HEK293 (cell line): ENCODE results near the gene NEK10.

ENCODE experiments used
- CTCF ChIA-PET: fragments of 350-600 bp; formaldehyde crosslinking; extraction: SDS; loops from one replicate; lab custom pipeline; 2021; ENCODE audit warnings: antibody characterized with exemption; lab: Yijun Ruan, JAX
- POLR2A ChIA-PET: fragments of 300-600 bp; formaldehyde crosslinking; extraction: SDS; loops from one replicate; lab custom pipeline; 2020; ENCODE audit warnings: antibody characterized with exemption, inconsistent platforms; lab: Yijun Ruan, JAX
- H3K27ac ChIP-seq: fragments of 200-500 bp; sonication (Bioruptor generic); 2 replicates; pipeline ENCODE4 v1.5.1; 2014; ENCODE audit warnings: low read depth, low read length, control low read depth, inconsistent platforms; ENCODE audit errors: extremely low read depth
- H3K36me3 ChIP-seq, 2 experiments: fragments of 200-500 bp in 1 of 2; sonication (Bioruptor generic) in 1 of 2; 1 replicate in 1 of 2; 2 replicates in 1 of 2; pipeline ENCODE4 v1.5.1; 2014 to 2017; ENCODE audit warnings: inconsistent platforms in 2 of 2, low read length in 2 of 2; ENCODE audit not compliant: control insufficient read depth in 2 of 2, insufficient read depth in 1 of 2
- H3K4me1 ChIP-seq: fragments of 200-500 bp; sonication (Bioruptor generic); 2 replicates; pipeline ENCODE4 v1.5.1; 2014; ENCODE audit warnings: mild to moderate bottlenecking, low read length, inconsistent platforms; ENCODE audit not compliant: control insufficient read depth, insufficient read depth
- H3K4me3 ChIP-seq: 2 replicates; pipeline ENCODE4 v1.5.1; 2011; ENCODE audit warnings: low read depth, mild to moderate bottlenecking, control low read depth, low read length, moderate library complexity
- H3K9me3 ChIP-seq: fragments of 200-500 bp; sonication (Bioruptor generic); 2 replicates; pipeline ENCODE4 v1.5.1; 2014; ENCODE audit warnings: low read depth, low read length, inconsistent platforms; ENCODE audit not compliant: control insufficient read depth, insufficient read depth
- GLI2 ChIP-seq: fragments of 450-650 bp; formaldehyde crosslinking; IDR thresholded peaks from 2 replicates; pipeline ENCODE4; 2017; ENCODE audit warnings: missing biosample characterization, missing genetic modification characterization, low read depth, borderline replicate concordance
- IKZF3 ChIP-seq: fragments of 450-650 bp; IDR thresholded peaks from 2 replicates; pipeline ENCODE4 v1.5.0; 2018; ENCODE audit warnings: missing biosample characterization, mild to moderate bottlenecking, missing genetic modification characterization, moderate library complexity
- KLF1 ChIP-seq: fragments of 450-650 bp; formaldehyde crosslinking; IDR thresholded peaks from 2 replicates; pipeline ENCODE4 v1.5.1; 2016; ENCODE audit warnings: missing biosample characterization, missing genetic modification characterization
- OSR2 ChIP-seq: fragments of 450-650 bp; formaldehyde crosslinking; IDR thresholded peaks from 2 replicates; pipeline ENCODE4 v1.5.1; 2016; ENCODE audit warnings: missing biosample characterization, missing genetic modification characterization
- SALL2 ChIP-seq: fragments of 450-650 bp; formaldehyde crosslinking; IDR thresholded peaks from 2 replicates; pipeline ENCODE4 v1.5.0; 2017; ENCODE audit warnings: missing biosample characterization, mild to moderate bottlenecking, missing genetic modification characterization, borderline replicate concordance
- SP7 ChIP-seq: fragments of 450-650 bp; formaldehyde crosslinking; IDR thresholded peaks from 2 replicates; pipeline ENCODE4 v1.5.1; 2016; ENCODE audit warnings: missing biosample characterization, missing genetic modification characterization
- ZNF132 ChIP-seq: fragments of 450-650 bp; formaldehyde crosslinking; IDR thresholded peaks from 2 replicates; pipeline ENCODE4 v1.5.1; 2017; ENCODE audit warnings: missing biosample characterization, missing genetic modification characterization, borderline replicate concordance
- ZNF175 ChIP-seq: fragments of 450-650 bp; formaldehyde crosslinking; IDR thresholded peaks from 2 replicates; pipeline ENCODE4 v1.5.1; 2016; ENCODE audit warnings: missing biosample characterization, missing genetic modification characterization
- ZNF292 ChIP-seq: fragments of 450-650 bp; formaldehyde crosslinking; IDR thresholded peaks from 2 replicates; pipeline ENCODE4 v1.5.1; 2016; ENCODE audit warnings: low read depth, missing biosample characterization, missing genetic modification characterization, borderline replicate concordance
- ZNF548 ChIP-seq: fragments of 450-650 bp; formaldehyde crosslinking; IDR thresholded peaks from 2 replicates; pipeline ENCODE4 v1.5.1; 2016; ENCODE audit warnings: missing biosample characterization, missing genetic modification characterization
- ZNF596 ChIP-seq: fragments of 450-650 bp; IDR thresholded peaks from 2 replicates; pipeline ENCODE4 v1.5.0; 2018; ENCODE audit warnings: missing biosample characterization, mild to moderate bottlenecking, missing genetic modification characterization, moderate library complexity
- ZNF664 ChIP-seq: fragments of 450-650 bp; formaldehyde crosslinking; IDR thresholded peaks from 2 replicates; pipeline ENCODE4 v1.5.1; 2016; ENCODE audit warnings: missing biosample characterization, missing genetic modification characterization
- ZNF777 ChIP-seq: fragments of 450-650 bp; formaldehyde crosslinking; IDR thresholded peaks from 2 replicates; pipeline ENCODE4 v1.5.1; 2017; ENCODE audit warnings: missing biosample characterization, missing genetic modification characterization, borderline replicate concordance
- ZSCAN30 ChIP-seq: fragments of 450-650 bp; IDR thresholded peaks from 2 replicates; pipeline ENCODE4 v1.5.1; 2018; ENCODE audit warnings: missing biosample characterization, mild to moderate bottlenecking, missing genetic modification characterization, moderate library complexity
- TF ChIP-seq, protein P1 (sequence below): fragments of 450-650 bp; formaldehyde crosslinking; IDR thresholded peaks from 2 replicates; pipeline ENCODE4 v1.5.1; 2016; ENCODE audit warnings: missing biosample characterization, missing genetic modification characterization, borderline replicate concordance
- TF ChIP-seq, protein P2 (sequence below): fragments of 450-650 bp; formaldehyde crosslinking; IDR thresholded peaks from 2 replicates; pipeline ENCODE4 v1.5.1; 2016; ENCODE audit warnings: missing biosample characterization, missing genetic modification characterization
- TF ChIP-seq, protein P3 (sequence below): fragments of 450-650 bp; formaldehyde crosslinking; conservative IDR thresholded peaks from 2 replicates; pipeline ENCODE4 v1.5.1; 2016; ENCODE audit warnings: low read depth, missing biosample characterization, missing genetic modification characterization
- TF ChIP-seq, protein P4 (sequence below): fragments of 450-650 bp; formaldehyde crosslinking; IDR thresholded peaks from 2 replicates; pipeline ENCODE4 v1.5.1; 2017; ENCODE audit warnings: missing biosample characterization, missing genetic modification characterization

NEK10 gene

DNA sequence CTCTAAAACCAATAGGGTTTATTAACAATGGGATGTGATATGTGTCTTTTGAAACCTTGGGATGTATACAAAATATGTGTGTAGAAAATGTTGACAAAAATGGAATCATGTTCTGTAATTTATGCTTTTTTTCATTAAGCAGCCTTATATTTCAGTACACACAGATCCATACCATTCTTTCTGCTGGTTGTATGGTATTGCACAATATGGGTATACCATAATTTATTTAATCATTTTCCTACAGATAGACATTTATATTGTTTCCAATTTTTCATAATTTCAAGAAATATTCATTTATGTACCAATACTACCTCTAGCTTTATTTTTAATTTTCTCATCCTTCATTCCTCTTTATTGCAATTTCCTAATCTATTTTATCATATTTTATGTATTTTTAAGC lies 83.5 kb downstream of the NEK10 start:
- Histone ChIP-seq H3K36me3 (no peaks in the 10 kb centered on the region), H3K9me3 (no peaks in the 10 kb centered on the region), H3K4me3 (no peak overlapping the region), H3K4me1 (no peaks in the 10 kb centered on the region), H3K27ac (no peak overlapping the region)
- ChIA-PET CTCF (no interaction called here), POLR2A (no interaction called here)
- TF ChIP-seq ZNF777 (no peak), ZNF596 (tag by site-specific recombination) (no peak), ZNF292 (tag by site-specific recombination) (no peak)

DNA sequence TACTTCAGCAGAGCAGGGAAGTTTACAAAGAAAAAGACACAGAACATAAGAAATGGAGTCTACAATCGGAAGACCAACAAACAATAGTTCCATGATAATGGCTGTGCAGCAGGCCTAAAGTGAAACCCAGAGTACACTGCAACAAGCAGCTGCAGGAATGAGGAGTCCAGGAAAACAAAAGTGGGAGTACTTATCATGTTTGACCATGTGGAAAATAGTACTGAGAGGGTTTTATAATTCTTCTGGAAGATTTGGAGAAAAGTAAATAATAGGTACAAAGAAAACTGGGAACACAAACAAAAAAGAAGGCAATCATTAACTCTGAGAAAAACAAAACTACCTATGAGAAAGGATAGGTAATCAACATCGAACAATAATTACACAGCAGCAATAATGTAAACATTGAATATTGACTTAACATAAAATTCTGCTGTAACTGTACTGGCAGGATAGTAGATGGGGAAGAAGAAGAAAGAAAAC lies 87.5 kb downstream of the NEK10 start:
- Histone ChIP-seq H3K9me3 (no peaks in the 10 kb centered on the region), H3K4me1 (no peaks in the 10 kb centered on the region), H3K4me3 (no peak overlapping the region), H3K36me3 (no peaks in the 10 kb centered on the region), H3K27ac (no peak overlapping the region)
- ChIA-PET POLR2A (no interaction called here), CTCF (no interaction called here)
- TF ChIP-seq, protein P1, sequence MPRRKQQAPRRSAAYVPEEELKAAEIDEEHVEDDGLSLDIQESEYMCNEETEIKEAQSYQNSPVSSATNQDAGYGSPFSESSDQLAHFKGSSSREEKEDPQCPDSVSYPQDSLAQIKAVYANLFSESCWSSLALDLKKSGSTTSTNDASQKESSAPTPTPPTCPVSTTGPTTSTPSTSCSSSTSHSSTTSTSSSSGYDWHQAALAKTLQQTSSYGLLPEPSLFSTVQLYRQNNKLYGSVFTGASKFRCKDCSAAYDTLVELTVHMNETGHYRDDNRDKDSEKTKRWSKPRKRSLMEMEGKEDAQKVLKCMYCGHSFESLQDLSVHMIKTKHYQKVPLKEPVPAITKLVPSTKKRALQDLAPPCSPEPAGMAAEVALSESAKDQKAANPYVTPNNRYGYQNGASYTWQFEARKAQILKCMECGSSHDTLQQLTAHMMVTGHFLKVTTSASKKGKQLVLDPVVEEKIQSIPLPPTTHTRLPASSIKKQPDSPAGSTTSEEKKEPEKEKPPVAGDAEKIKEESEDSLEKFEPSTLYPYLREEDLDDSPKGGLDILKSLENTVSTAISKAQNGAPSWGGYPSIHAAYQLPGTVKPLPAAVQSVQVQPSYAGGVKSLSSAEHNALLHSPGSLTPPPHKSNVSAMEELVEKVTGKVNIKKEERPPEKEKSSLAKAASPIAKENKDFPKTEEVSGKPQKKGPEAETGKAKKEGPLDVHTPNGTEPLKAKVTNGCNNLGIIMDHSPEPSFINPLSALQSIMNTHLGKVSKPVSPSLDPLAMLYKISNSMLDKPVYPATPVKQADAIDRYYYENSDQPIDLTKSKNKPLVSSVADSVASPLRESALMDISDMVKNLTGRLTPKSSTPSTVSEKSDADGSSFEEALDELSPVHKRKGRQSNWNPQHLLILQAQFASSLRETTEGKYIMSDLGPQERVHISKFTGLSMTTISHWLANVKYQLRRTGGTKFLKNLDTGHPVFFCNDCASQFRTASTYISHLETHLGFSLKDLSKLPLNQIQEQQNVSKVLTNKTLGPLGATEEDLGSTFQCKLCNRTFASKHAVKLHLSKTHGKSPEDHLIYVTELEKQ (tag by site-specific recombination), result no peak
- TF ChIP-seq ZNF664 (tag by site-specific recombination) (no peak), IKZF3 (tag by site-specific recombination) (no peak), ZNF548 (tag by site-specific recombination) (no peak), SP7 (no peak), GLI2 (tag by site-specific recombination) (no peak), ZNF175 (tag by site-specific recombination) (no peak)
- TF ChIP-seq, protein P2, sequence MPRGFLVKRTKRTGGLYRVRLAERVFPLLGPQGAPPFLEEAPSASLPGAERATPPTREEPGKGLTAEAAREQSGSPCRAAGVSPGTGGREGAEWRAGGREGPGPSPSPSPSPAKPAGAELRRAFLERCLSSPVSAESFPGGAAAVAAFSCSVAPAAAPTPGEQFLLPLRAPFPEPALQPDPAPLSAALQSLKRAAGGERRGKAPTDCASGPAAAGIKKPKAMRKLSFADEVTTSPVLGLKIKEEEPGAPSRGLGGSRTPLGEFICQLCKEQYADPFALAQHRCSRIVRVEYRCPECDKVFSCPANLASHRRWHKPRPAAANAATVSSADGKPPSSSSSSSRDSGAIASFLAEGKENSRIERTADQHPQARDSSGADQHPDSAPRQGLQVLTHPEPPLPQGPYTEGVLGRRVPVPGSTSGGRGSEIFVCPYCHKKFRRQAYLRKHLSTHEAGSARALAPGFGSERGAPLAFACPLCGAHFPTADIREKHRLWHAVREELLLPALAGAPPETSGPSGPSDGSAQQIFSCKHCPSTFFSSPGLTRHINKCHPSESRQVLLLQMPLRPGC (tag by site-specific recombination), result no peak
- TF ChIP-seq, protein P3, sequence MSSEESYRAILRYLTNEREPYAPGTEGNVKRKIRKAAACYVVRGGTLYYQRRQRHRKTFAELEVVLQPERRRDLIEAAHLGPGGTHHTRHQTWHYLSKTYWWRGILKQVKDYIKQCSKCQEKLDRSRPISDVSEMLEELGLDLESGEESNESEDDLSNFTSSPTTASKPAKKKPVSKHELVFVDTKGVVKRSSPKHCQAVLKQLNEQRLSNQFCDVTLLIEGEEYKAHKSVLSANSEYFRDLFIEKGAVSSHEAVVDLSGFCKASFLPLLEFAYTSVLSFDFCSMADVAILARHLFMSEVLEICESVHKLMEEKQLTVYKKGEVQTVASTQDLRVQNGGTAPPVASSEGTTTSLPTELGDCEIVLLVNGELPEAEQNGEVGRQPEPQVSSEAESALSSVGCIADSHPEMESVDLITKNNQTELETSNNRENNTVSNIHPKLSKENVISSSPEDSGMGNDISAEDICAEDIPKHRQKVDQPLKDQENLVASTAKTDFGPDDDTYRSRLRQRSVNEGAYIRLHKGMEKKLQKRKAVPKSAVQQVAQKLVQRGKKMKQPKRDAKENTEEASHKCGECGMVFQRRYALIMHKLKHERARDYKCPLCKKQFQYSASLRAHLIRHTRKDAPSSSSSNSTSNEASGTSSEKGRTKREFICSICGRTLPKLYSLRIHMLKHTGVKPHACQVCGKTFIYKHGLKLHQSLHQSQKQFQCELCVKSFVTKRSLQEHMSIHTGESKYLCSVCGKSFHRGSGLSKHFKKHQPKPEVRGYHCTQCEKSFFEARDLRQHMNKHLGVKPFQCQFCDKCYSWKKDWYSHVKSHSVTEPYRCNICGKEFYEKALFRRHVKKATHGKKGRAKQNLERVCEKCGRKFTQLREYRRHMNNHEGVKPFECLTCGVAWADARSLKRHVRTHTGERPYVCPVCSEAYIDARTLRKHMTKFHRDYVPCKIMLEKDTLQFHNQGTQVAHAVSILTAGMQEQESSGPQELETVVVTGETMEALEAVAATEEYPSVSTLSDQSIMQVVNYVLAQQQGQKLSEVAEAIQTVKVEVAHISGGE (tag by site-specific recombination), result no peak

DNA sequence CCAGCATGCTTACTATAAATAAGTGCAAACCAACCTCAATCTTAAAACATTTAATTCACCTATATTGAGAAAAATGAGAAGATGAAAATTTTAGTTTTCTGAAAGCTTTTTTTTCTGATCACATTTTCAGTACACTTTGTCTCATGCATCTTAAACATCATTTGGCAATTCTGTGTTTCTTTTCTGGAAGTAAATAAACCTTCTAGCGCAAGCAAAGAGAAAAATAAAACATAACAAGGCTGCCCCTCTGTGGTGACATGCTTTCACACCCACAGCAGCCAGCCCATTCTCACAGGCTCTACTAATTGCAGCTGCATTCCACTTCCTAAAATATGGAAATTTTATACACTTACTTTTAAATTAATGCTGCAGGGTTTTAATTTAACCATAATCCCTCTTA lies 90.1 kb downstream of the NEK10 start:
- no peak overlapping the region for H3K4me3 ChIP-seq
- no peak overlapping the region for H3K27ac ChIP-seq
- ChIA-PET POLR2A (no interaction called here), CTCF (interaction anchor here (1.6 kb wide), 2 partner anchors 27 to 145 kb away, joined by 3 to 10 read pairs; no protein-coding TSS in a partner anchor)
- TF ChIP-seq ZNF292 (tag by site-specific recombination) (no peak), ZNF132 (tag by site-specific recombination) (no peak), ZSCAN30 (tag by site-specific recombination) (no peak), IKZF3 (tag by site-specific recombination) (no peak), SALL2 (tag by site-specific recombination) (no peak), OSR2 (tag by site-specific recombination) (no peak), KLF1 (tag by site-specific recombination) (no peak)
- TF ChIP-seq, protein P4, sequence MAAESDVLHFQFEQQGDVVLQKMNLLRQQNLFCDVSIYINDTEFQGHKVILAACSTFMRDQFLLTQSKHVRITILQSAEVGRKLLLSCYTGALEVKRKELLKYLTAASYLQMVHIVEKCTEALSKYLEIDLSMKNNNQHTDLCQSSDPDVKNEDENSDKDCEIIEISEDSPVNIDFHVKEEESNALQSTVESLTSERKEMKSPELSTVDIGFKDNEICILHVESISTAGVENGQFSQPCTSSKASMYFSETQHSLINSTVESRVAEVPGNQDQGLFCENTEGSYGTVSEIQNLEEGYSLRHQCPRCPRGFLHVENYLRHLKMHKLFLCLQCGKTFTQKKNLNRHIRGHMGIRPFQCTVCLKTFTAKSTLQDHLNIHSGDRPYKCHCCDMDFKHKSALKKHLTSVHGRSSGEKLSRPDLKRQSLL (tag by site-specific recombination), result no peak
- H3K4me1 ChIP-seq, result no peaks in the 10 kb centered on the region
- H3K36me3 ChIP-seq, result no peaks in the 10 kb centered on the region
- H3K9me3 ChIP-seq, result no peaks in the 10 kb centered on the region
